HG02642 (cell line): ENCODE data around the gene GAD1.

ENCODE experiments used
- ATAC-seq: cut with Tn5 transposase; IDR thresholded peaks from one replicate; pipeline ENCODE4 v1.9.1; 2021; ENCODE audit warnings: mild to moderate bottlenecking; ENCODE audit not compliant: unreplicated experiment, poor library complexity

Gene GAD1

GRCh38 chr2:170840717-170841210, 24.1 kb downstream of the GAD1 start:
- ATAC-seq, result no peak

GRCh38 chr2:170842785-170843184, 26.1 kb downstream of the GAD1 start:
- ATAC-seq, result no peak

GRCh38 chr2:170843656-170844055, 27.0 kb downstream of the GAD1 start:
- no peak for ATAC-seq

DNA sequence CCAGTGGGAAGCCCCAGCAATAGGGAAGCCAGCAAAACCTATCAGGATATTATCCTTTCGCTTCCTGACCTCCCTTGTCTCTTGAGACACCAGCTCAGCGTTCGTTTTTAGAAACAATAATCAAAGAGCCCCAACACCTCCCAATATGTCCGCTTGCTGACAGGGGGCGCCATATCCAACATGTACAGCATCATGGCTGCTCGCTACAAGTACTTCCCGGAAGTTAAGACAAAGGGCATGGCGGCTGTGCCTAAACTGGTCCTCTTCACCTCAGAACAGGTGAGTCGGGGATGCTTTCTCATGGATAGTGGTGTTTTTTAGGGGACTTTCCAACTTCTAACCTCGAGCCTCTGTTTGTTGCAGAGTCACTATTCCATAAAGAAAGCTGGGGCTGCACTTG, 28.7 kb downstream of the GAD1 start:
- no peak for ATAC-seq

GRCh38 chr2:170846314-170846713, 29.6 kb downstream of the GAD1 start:
- no peak for ATAC-seq

GRCh38 chr2:170847716-170848115, 31.0 kb downstream of the GAD1 start:
- no peak for ATAC-seq

DNA sequence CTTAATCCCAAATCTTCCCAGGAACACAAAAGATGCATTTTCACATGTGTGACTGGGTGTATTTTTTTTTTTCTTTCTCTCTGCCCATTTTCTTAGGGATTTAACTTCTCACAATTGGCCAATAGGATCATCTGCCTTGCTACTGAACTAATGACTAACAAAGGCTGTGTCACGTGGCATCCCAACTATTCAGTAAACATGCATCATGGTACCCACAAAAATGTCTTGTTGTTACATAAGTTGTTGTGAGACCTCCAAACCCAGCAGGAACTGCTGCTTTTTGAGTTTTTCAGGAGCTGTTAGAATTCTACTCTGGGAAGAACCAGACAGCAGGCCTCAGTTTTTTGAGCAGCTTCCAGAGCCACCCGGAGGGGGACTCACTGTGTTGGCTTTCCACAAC, 31.9 kb downstream of the GAD1 start:
- no peak for ATAC-seq

DNA sequence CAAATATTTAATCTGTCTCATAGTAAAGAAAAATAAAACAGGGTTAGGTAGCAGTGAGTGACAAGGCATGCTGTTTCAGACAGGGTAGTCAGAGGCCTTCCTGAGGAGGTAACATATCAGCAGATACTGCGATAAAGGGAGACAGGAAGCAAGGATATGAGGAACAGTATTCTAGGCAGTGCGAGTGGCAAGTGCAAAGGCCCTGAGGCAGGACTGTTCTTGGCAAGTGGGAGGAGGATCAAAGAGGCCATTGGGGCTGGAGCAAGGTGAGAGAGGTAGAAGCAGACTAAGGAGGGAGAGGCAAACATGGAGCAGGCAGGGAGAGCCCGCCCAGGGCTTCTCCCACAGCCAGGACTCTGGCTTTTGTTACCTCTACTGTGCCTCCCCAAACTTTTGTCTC, 33.6 kb downstream of the GAD1 start:
- no peak for ATAC-seq

DNA sequence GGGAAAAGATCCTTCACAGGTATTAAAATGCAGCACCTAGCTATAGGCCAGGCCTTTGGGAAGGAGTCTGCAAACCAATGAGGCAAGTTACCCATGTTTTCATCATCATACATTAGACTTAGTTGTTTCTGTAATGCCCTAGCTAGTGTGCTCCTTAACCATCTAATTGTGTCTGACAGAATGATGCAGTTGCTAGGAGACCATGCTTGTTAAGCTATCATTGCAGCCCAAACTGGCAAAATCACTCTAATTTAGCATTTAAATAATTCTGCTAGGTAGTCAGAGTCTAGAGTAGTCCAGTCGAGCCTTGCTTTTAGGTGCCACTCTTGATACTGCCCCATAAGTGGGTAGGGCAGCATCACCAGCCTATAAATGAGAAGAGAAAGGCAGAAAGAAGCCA, 34.9 kb downstream of the GAD1 start:
- no peak for ATAC-seq

DNA sequence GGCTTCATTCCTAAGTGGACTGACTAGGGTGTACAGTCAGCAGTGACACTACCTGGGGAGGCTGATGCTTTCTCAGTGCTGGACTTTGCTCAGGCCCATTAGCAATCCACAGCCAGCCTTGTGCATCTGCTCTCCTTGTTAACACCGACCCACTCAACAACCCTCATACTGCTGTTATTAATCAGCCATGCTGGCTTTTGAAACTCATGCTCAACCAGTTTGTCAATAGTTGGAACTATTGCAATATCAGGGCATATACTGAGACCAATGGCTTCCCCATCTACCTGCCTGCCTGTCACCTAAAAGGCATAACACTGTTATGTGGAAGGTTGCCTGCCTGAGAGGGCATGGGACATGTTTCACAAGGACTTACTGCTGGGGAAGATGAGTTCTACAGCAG, 39.4 kb downstream of the GAD1 start:
- ATAC-seq, result no peak

GRCh38 chr2:170862286-170862902, 45.7 kb downstream of the GAD1 start:
- no peak for ATAC-seq

DNA sequence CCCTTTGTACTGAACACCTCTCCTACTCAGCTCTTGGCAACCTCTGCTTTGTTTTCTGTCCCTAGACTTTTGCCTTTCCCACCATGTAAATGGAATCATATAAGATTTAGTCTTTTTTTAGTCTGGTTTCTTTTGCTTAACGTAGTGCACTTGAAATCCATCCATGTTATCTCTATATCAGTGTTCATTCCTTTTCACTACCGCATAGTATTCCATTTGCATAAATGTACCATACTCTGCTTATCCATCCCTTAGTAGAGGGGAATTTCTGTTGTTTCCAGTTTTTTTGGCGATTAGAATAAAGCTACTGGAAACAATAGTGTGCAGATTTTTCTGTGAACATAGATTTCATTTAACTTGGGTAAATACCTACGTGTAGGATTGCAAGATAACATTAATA, 46.4 kb downstream of the GAD1 start:
- no peak for ATAC-seq

DNA sequence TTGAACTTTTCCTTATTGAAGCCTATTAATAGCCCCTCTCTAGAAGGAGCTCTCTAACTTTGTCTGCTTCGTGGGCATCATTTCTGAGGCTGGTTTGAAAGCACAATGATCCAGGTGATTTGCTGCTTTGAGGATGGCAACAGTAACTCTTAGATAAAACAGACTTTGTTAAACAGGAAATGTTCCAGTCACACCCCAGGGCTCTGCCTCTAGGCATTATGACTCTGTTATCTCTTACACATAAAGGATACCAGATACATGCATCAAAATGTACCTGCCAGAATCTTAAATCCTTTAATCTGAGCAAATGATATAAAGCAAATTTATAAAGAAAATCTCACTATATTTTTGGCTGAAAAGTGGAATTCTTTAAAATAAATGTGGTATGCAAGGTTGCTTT, 52.3 kb downstream of the GAD1 start:
- no peak for ATAC-seq

DNA sequence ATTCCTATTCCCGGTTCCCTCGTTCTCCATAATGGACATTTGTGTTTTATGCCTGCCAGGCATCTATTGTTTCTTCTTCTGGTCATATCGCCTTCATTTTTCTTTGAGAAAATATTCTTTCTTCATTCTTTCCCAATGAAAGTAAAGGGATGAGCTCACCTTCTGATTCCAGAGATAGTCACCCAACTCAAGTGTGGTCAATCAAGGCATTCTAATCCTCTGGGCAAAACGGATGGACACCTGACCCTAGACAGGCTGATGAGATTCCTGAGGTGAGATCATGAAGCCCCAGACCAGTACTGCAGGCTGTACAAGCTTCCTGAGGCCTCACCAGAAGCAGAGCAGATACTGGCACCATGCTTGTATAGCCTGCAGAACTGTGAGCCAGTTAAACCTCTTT, 52.8 kb downstream of the GAD1 start:
- no peak for ATAC-seq

DNA sequence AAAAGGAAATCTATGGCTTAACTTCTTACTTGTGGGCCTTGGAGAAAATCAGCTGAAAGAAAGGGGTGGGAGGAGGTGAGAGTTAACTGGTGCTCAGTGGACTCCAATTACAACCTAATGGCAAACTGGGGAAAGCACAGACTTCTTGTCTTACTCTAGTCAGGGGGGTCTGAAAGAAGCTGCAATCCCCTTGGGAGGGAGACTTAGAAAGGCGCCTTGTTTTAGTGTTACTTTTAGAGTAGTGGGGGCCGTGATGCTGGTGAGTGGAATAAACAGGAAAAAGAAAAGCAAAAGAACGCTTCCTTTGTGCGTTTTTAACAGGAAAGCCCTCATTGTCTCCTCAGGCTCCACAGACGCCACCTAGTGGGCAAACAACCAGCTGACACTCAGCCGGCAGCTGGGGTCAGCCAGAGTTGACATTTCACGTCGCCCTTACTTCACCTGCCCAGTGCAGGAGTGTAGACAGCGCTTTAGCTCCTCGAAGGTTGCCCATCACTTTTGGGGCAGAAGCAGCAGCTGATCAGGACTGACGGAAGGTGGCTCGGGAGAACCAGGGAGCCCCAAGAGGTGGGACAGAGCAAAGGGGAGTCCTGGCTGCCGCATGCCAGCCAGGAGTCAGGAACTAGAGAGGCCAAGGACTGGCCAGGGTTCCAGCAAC, 56.5 kb downstream of the GAD1 start:
- peak; percentile 94 for ATAC-seq

GRCh38 chr2:170878066-170878465, 61.4 kb downstream of the GAD1 start:
- no peak for ATAC-seq

DNA sequence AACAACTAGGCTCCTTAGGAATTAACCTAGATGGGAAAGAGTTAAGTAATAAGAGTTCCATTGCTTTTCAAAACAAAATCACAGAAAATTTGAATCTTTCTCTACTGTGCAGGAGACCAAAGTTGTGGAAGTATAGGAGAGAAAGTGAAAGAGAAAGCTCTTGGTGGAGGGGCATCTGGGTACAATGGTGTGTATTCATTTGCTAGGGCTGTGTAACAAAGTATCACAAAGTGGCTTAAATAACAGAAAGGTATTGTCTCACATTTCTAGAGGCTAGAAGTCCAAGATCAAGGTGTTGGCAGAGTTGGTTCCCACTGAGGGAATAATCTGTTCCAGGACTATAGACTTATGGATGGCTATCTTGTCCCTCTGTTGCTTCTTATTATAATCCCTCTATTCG, 61.8 kb downstream of the GAD1 start:
- ATAC-seq, result no peak

DNA sequence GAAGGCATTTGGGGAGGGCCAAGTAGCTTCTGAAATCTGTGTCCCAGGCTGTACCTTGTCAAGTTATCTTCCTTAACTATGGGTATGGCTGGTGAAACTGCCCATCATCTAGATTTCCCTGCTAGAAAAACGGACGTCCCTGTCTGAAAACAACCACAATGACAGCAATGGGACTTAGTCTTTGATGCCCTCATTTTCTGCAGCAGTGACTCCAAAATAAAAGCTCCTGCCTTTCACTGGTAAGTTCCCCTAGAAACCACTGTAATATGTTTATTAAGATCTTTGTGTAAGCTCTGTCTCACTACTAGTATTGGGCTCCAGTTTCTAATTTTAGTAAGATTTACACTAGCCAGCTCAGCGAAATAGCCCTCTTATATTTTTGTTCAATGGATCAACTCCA, 65.2 kb downstream of the GAD1 start:
- no peak for ATAC-seq

GRCh38 chr2:170882758-170883157, 66.1 kb downstream of the GAD1 start:
- no peak for ATAC-seq

- ATAC-seq, result no peak
Measured at GRCh38 chr2:170883683-170884082, 67.0 kb downstream of the GAD1 start.

DNA sequence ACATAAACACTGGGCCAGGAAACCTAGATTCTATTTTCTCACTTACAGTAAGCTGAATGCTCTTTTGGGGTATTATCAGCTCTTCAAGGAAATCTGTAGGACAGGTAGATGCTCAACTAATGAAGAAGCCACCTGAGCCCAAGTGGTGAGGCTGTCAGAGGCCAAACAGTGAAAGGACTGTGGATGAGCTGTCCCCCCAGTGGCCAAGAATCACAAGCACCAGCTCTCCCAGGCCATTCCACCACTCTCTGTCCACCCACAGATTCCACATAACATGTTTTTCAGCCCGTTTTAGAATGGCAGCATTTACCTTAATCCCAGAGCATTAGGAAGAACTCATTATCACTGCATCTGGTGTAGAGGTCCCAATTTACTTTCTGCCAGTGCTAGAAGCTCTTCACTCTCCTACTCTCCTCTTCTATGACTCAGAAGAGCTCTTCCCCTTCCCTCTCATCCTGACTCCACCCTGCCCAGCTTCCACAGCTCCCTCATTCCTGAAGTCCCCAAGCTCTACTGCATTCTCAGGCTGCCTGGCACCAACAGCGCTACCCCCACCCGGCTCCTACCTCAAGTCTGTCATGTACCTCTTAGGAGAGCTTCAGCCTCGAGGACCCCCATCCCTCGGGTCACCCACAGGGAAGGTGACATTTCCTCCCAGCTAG, 68.6 kb downstream of the GAD1 start:
- no peak for ATAC-seq

- no peak for ATAC-seq
Measured at GRCh38 chr2:170886386-170886785, 69.7 kb downstream of the GAD1 start.
